ENCODE results near the gene C1QBP.

- no peak for TF ChIP-seq ZNF274 (IDR thresholded peaks at IDR 0.05; ENCODE audit: low read depth, low read length)
- TF ChIP-seq YY1 (IDR thresholded peaks at IDR 0.05; ENCODE audit: insufficient read depth, insufficient read length): no peak
These were observed 28.2 kb downstream of the C1QBP start for GRCh38 chr17:5410594-5411272.
